Measurements from ENCODE around the gene NFE2.

The NFE2 gene

GRCh38 chr12:54249489-54249888 lies 51.3 kb downstream of the NFE2 start:
- no peak for DNase-seq (ENCODE audit: low spot score)

- DNase-seq (ENCODE audit: low spot score), result no peak
These were observed 54.7 kb downstream of the NFE2 start for GRCh38 chr12:54246011-54246641.

Data from CD4-positive, alpha-beta T cell treated with Interleukin-15 for 4 hours (primary cell).